HG03064 (cell line): Measurements from ENCODE around the gene NRF1.

Experiments used
- ATAC-seq: cut with Tn5 transposase; IDR thresholded peaks from one replicate; pipeline ENCODE4 v1.9.1; 2021; ENCODE audit warnings: low read depth; ENCODE audit not compliant: unreplicated experiment

NRF1 gene

DNA sequence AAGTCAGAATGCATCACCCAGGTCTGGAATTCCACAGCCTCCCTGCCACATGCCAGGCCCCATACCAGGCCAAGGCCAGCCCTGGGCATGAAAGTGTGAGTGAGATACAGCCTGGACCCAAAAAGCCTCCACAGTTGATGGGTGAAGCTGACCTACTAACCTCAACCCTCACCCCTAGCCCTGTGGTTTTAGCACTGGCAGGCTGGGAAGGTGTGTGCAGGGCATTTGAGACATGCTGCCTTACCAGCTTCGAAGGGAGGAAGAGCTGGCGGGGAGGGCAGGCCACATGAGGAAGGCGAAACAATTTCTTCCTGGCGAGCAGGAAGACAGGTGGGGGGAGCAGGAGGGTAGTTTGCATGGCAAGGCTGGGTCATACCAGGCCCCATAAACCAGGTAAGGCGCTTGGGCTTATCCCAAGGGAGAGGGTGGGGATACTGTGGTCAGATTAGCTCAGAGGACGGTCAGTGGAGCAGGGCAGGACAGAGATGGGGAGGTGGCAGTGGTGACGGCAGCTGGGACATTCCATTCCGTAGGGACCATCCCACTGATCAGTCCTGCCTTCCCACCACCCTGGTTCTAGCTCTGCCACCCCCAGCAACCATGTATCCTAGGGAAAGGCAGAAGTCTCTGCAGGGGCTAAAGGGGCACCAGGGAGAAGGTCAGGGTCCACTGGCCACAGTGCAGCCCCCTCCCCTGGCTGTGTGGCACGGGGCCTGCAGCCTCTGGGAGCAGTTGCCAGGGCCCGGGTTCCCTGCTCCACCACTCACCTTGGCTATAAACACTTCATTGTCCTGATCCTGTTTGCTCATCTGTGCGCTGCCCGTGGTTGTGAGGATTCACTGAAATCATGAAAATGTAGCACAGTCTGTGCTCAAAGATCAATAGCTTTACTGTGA is 155.8 kb downstream of the NRF1 start:
- ATAC-seq: no peak

DNA sequence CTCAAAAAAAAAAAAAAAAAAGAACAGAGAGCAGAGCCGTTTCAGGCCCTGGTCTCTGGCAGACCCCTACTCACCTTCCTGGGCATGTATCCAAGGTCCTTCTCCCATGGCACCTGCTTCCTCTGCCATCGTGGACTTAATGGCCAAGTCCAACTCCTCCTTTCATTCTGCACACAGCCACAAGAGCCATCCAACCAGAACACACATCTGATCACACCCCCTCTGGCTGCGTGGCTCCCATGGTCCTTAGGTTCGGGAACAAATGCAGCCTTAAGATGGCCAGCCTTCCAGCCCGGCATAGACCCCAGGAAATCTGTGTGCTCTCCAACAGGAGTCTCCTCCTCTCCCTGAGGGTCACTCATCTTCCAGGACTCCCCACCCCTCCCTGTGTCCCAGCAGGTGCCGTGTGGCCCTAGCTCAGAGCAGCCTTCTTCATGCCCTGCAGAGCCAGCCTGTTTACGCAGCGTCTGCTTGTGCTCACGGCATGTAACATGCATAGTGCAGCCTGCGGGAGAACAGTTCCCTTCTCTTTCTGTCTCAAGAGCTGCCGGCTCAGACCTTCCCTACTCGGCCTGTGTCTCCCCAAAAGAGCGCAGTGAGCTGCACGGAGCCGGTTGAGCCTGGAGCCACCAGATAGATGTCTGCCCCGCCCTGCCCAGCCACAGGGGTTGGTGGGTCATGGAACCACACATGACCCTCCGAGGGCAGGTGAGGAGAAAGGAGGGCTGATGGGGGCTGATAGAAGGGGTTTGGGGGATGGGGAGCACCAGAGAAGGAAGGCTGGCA is 157.3 kb downstream of the NRF1 start:
- ATAC-seq: no peak

DNA sequence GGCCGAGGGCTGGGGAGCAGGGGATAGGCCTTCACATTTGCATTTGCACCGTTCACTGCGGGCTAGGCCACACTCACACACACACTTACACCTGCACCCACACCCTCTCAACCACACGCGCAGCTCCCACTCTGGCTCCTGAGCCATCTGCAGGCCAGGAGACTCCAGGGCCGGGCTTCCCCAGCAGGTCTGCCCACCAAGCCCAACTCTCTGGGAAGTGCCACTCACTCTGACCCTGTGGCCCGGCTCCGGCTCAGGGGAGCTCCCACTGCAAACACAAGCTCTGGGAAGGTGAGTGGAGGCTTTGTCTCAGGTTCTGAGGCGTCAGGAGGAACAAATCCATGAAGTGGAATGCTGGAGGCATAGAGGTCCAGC is 157.9 kb downstream of the NRF1 start:
- no peak for ATAC-seq

DNA sequence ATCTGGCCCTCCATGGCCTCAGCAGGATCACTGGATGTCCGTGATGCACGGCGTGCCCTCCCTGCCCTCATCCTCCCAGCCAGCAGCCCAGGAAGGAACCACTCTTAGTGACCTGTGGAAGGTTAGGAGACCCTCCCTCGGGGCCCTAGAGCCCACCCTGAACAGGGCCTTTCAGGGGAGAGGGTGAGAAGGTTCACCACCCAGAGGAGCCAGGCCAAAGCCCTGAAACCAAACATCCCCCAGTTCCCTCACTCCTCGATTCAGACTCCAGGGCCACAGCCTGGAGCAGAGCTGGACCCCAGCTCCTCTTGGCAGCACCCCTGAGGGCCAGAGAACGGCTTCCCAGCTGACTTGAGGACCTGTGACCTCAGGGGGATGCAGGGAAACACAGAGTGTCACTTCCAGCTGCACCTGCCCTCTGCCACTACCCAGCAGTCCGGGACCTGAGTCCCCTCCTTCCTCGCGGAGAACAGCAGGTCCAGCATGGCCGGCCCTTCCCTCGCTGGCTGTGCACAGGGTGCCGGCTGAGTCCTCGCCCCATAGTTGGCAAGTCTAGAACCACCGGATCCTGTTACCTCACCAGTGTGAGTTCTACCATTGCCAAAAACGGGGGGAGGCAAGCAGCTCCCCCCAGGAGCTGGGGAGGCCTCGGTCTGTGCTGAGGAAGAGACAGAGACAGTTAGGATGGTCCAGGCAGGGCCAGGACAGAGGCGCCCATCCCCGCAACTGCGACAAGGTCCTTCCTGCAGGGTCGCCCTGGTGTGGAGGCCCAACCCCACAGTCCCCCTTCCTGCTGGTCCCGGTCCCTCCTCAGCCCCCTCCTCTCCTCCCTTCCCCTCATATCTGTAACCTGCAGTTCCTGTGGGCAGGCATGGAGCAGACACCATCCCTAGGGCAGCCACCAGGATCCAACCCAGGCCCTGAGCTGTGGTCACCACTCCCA is 158.6 kb downstream of the NRF1 start:
- no peak for ATAC-seq

DNA sequence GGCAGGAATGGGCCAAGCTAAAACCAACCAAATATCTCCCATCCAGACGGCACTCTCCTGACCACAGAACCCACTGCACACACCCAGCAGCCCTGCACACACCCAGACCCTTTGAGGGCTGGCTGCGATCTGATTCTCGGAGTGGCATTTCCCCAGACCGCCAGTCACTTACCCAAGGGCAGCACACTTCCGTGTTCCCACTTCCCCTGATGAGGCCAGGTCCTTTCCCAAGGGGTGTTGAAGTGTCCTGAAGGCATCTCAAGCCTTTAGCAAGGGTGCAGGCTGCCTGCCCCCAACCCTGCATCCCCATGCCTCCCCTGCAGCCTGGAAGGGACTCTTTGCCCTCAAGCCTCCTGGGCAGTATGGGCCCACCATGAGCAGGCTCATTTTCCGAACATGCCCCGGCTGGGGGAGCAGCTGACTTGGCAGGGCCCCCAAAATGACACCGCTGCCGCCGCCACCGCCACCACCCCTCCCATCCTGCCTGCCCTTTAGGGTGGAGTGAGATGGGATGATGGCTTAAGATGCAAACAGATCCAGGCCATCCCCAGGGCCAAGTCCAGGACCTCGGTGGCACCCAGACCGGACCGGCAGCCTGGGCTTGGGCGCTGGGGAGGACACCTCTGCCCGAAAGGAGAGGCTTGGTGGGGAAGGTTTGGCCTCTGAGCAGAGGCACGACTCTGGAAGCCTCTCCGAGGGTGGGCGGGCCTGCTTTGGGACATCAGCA is 159.8 kb downstream of the NRF1 start:
- no peak for ATAC-seq

DNA sequence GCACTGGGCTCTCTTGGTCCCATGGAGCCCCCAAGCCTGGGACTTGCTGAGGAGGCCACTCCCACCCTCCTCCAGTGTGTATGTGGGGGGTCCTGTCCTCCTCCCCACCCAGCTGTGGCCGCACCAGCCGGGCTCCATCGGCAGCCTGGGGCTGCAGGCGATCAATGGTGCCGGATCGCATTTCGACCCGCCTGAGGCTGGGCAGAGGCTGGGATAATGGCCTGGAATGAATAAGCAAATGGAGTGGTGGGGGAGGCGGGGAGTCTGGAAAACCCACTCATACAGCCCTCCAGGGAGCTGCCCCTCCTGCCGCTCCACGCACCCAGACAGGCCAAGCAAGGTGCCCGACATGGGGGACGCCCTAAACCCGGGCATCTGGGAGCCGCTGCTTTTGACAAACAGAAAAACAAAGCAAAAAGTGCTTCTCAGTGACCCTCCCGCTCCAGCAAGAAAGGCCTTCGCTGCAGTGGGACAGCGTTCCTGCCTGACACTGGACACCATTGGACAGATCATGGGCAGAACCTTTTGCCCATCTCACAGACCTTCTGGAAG is 160.5 kb downstream of the NRF1 start:
- no peak for ATAC-seq

DNA sequence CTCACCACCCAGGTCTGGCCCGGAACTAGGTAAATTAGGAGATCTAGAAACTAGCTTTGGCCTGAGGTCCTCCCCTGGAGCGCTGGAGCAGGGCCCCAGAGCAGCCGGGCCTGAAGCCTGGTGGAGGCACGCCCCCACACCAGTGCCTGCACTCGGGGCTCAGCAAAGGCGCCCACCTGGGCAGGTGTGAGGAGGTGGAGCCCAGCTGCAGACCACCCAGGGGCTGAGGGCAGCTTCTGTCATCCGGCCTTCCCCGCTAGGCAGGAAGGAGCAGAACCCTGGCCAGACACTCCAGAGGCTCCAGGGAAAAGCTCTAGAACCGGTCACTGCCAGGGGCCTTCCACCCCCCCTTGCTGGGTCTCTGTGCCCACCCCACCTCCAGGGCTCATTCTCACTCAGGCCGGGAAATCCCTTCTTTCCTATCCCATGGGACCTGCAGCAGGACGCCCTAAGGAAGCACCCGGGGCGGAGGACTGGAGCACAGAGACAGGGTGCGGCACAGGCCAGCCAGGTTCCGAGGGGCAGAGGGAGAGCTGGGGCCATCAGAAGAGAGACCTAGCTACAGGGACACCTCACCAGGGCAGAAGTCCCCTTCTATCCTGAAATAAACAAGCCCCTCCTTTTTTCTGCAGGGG is 161.2 kb downstream of the NRF1 start:
- ATAC-seq: no peak

DNA sequence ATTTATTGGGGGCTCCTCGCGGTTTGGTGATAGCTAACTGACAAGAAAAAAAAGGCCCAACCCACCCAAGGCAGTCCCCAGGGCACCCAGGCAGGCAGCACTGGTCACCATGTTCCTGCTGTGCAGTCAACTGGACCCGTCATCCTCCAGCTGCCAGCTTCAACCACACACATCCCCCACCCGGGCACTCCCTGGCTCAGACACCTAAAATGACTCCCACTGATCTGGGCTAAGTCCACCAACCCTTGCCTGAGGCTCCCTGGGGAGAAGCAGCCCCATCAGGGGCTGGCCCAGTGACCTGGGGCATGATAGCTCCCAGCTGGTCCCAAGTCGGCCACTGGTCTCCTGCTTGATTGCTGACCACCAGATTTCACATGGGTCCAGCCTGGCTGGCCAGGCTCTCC is 161.8 kb downstream of the NRF1 start:
- ATAC-seq: no peak

DNA sequence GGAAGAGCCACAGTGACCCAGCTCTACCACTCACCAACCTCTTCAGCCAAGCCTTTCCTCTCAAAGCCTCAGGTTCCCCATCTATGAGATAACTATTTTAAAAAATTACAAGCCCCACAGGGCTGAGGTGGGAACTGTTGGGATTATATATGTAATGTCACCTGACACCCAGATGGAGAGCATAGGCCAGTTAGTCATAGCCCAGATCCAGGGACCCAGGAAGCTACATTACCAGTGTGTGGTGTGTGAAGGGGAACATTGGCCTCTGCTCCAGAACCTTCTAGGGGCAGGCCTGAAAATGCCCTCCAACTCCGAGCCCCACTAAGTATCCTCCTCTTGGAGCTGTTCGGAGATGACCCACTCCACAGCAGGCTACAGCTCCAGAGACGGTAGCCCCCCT is 162.4 kb downstream of the NRF1 start:
- ATAC-seq: no peak

DNA sequence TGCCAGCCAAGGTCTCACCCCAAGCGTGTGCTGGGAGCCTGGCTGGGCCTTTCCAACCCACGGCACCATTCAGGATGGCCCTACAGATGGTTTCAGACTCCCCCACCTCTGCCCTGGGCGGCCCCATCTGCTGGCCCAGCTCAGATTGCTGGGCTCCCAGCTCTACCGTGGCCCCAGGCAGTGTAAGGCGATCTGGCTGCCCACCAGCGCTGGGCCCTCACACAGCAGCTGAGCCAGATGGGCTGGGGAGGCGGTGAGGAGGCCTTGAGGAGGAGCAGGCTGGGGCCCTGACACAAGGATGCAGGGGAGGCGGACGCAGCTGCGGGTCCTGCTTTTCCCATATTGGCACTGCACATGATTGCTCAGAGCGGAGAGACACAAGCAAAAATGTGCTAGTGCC is 162.8 kb downstream of the NRF1 start:
- ATAC-seq: no peak

DNA sequence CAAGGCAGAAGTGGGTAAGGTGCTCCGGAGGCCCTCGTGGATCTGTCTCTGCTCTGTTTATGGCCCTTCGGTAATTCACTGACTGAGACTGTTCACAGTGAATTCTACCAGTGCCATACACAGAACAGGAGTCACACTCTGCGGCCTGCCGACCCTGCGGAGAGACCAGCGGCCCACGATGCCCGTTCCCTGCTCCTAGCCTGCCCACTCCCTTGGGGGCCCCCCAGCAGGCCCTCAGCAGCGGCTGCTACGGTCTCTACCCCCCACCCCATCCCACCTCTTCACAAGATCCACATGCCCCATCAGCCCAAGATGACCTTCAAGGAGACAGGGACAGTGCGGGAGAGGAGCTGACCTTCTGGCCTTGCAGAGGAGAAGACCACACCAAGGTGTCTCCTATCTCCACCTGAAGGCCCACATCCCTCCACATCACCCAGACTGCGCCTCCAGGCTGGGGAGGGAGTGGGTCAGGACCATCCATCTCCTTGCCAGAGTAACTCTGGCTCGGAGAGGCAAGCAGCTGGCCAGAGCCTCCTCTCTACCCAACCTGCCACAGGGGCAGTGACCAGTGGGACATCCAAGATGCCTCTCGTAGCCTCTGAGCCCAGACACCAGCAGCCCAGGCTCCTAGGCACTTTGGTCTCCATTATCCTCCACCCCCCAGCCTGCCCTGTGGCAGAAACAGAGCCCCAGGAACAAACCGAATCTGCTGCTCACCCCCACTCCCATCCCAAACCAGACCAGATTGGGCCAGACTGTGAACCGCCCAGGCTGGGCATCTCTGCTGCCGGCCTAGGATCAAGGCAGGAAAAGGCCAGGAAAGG is 163.6 kb downstream of the NRF1 start:
- ATAC-seq: no peak

DNA sequence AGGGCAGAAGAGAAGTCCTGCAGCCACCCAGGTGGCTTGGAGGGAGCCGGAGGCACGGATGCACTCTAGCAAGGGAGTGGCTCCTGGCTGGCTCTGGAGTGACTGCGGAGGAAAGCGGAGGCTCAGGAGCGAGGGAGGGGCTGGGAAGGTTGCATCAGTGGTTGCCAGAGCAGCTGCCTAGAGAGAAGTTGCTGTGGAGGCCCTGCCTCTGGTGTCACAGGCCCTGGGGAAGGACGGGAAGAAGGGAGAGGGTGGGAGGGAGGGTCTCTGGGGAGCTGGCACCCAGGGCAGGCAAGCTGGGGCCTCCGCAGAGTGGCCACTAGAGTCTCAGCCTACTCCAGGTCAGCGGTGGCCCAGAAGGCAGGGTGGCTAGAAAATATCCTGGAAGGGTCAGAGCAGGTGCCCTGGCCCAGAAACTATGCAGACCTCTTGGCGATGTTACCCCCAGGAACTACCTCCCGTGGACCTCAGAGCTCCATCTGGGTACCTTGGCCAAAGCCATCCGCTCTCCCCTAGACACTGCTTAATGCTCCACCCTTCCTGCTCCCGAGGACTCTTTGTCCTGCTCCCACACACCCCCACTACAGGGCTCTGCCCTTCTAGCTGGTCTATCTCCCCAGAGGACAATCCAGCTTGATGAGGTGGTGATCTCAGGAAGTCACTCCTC is 164.3 kb downstream of the NRF1 start:
- ATAC-seq: no peak

DNA sequence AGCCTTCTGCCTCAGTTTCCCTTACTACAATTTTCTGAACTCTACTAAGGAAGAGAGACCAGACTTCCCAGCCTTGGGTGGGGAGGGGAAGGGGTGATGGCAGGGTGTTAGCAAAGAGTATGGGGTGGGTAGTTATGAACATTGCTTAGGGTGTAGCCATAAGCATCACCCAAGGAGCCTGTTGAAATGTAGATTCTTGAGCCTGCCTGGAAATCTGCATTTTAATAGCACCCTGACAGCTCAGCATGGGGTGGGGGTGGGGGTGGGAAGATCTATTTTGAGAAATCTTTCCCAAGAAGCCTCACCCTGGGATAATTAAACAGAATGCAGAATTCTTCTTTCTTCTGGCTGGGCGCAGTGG is 164.8 kb downstream of the NRF1 start:
- no peak for ATAC-seq

DNA sequence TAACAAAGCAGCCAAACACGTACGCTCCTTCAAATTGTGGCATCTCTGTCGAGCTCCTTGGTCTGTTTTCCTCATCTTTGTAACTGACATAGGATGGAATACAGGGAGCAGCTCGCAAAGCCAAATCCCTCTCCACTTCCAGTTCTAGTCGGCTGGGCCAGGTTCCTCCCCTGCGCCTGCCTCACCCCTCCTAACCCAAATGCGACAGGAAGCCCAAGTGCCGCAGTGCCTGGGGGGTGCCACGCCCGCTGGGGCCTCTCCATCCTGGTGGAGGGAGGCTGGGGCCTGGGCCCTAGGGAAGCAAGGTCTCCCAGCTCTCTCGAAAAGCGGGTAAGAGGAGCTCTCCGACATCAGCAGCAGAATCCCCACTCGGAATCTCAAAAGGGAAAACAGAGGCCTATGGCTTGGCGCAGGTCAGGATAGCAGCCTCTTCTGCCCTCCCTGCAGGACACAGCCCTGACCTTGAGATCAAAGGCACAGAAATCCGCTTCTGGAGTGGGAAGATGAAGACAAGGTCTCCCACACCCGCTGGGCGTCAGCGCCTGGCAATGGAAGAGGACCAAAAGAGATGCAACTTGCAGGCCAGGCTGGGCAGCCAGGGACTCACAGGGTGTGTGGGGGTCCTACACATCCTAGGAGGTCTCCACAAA is 165.8 kb downstream of the NRF1 start:
- ATAC-seq: no peak

DNA sequence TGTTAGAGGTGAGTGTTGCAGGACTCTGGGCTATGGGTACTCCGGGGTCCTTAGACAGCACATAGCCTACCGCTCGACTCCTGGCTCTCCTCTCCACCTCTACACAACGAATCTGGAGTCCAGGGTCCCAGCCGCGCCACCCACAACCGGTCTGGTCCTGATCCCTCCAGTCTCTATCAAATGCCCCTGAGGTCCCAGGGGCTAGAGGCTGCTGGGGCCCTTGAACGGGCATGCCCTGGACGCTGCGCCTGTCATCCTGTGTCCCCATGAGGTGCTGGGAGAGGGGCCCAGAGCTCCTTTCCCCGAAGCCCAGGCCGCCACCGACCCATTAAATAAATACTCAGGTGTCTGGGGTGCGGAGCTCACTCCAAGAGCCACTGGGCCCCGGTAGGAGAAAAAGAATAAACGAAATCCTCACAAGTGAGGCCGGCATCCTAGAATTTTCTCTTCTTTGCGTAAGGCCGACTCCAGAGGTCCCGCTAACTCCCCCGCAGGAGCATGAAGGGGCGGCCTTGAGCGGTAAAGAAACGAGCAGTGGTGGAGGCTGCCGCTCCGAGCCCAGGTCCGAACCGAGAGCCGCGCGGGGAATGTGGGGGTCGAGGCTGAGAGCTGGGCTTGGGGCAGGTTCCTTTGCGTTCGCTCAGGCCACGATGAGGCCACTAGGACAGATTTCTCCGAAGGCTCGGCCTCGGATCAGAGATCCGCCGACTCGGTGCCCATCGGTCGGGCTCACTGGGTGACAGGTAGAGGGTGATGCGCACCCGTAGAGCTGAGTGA is 166.7 kb downstream of the NRF1 start:
- no peak for ATAC-seq

DNA sequence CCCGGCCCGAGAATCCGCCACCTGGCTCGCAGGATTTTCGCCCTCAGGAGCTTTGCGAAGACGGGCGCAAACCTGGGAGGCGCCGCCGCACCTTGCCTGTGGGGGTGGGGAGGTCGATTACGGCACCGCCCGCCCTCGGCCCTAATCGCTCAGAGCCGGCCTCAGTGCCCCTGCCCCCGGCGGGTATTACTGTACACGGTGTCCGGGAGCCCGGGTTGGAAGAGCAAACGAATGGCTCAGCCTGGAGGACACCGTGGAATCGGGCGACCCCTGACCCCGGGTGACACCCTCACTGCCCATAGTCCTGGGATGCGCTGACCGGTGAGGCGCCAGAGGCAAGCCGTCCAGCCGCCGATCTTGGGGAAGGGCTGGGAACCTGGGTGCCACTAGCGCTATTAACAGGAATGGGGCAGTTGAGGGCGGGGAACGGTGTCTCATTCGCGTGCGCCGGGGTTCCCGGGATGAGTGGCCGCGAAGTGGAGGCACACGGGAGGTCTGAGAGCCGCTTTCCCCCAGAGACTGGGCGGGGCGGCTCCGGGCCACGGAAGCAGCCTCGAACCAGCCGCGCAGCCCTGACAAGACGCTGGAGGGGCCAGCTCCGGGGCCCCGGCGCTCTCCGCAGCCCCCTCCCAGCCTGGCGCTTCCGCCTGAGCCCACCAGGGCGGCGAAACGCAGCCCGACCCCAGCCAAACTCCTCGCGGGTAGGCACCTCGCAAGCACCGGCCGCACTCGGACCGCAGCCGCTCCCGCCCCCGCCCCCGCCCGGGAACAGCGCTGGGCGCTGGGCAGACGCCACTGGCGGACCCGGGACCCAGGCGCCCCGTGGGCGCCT is 167.5 kb downstream of the NRF1 start:
- no peak for ATAC-seq
